OCI-LY3 (cell line): ENCODE results near the gene ILF3.

ENCODE experiments used
- H2AFZ ChIP-seq: fragments of 200-600, 300-600 bp; shearing (Covaris generic); 2 replicates; pipeline ENCODE4 v1.6.0; 2014; ENCODE audit warnings: antibody characterized with exemption, low read depth, low read length
- H3K27ac ChIP-seq: fragments of 200-600, 300-600 bp; sonication (generic); 2 replicates; pipeline ENCODE4 v1.5.1; 2014; ENCODE audit warnings: mild to moderate bottlenecking, low read length, moderate library complexity, mixed read lengths
- H3K27me3 ChIP-seq: fragments of 200-600, 300-600 bp; sonication (generic); 2 replicates; pipeline ENCODE4 v1.6.1; 2014; ENCODE audit warnings: low read depth, low read length, mixed read lengths
- H3K36me3 ChIP-seq: fragments of 200-600, 300-600 bp; sonication (generic); replicated peaks from 2 replicates; pipeline ENCODE3; 2014; ENCODE audit warnings: low read depth, low read length, mixed read lengths
- H3K4me1 ChIP-seq: fragments of 300-600, 200-600 bp; sonication (generic); 2 replicates; pipeline ENCODE4 v1.6.1; 2014; ENCODE audit warnings: low read length, mixed read lengths
- H3K4me2 ChIP-seq: fragments of 200-600, 300-600 bp; sonication (generic); 2 replicates; pipeline ENCODE4 v1.6.1; 2014; ENCODE audit warnings: low read length, mixed read lengths
- H3K4me3 ChIP-seq: fragments of 300-600, 200-600 bp; sonication (generic); 2 replicates; pipeline ENCODE4 v1.5.1; 2014; ENCODE audit warnings: antibody characterized with exemption, mild to moderate bottlenecking, low read length, moderate library complexity
- H3K79me2 ChIP-seq: fragments of 300-600, 200-600 bp; shearing (Covaris generic); 2 replicates; pipeline ENCODE4 v1.6.1; 2014; ENCODE audit warnings: mild to moderate bottlenecking, low read length, mixed read lengths
- H3K9ac ChIP-seq: fragments of 300-600, 200-600 bp; shearing (Covaris generic); 2 replicates; pipeline ENCODE4 v1.6.0; 2014; ENCODE audit warnings: mild to moderate bottlenecking, low read length, moderate library complexity
- H3K9me3 ChIP-seq: fragments of 200-600, 300-600 bp; shearing (Covaris generic); 2 replicates; pipeline ENCODE4 v1.6.1; 2014; ENCODE audit warnings: low read length, mixed read lengths; ENCODE audit not compliant: insufficient read depth
- H4K20me1 ChIP-seq: fragments of 200-600, 300-600 bp; sonication (generic); 2 replicates; pipeline ENCODE4 v1.6.1; 2016; ENCODE audit warnings: low read length, mixed read lengths; ENCODE audit not compliant: insufficient read depth
- CTCF ChIP-seq: fragments of 200-600, 300-600 bp; sonication (generic); IDR thresholded peaks from 2 replicates; pipeline ENCODE4 v1.5.1; 2014; ENCODE audit warnings: antibody characterized with exemption, low read length, low read depth
- EZH2phosphoT487 ChIP-seq: fragments of 200-600 bp; shearing (Covaris generic); IDR thresholded peaks from 2 replicates; pipeline ENCODE4 v1.6.1; 2018; ENCODE audit warnings: antibody characterized with exemption, mixed run types, low read depth

The ILF3 gene

DNA sequence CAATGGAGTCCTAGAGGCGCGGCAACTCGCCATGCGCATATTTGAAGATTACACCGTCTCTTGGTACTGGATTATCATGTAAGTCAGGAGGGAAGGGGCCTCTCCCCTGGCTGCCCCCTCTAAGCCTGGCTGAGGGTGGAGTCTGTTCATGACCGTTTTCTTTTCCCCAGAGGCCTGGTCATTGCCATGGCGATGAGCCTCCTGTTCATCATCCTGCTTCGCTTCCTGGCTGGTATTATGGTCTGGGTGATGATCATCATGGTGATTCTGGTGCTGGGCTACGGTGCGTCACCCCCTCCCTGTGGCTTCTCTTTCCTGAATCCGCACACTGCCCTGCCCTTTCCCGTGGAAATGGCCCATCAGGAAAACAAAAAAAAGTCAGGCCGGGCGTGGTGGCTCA, 22.3 kb upstream of the ILF3 start:
- no peak overlapping the region for H3K4me2 ChIP-seq
- no peak overlapping the region for H2AFZ ChIP-seq
- no peak overlapping the region for H3K9ac ChIP-seq
- no peaks in the 10 kb centered on the region for H3K9me3 ChIP-seq
- H3K4me3 ChIP-seq = no peak overlapping the region
- H3K4me1 ChIP-seq = peaks cover 5% of the 10 kb centered on the region
- TF ChIP-seq CTCF = no peak
- TF ChIP-seq EZH2phosphoT487 = no peak
- peaks cover 29% of the 10 kb centered on the region for H3K36me3 ChIP-seq
- H3K27me3 ChIP-seq = no peaks in the 10 kb centered on the region
- no peak overlapping the region for H3K27ac ChIP-seq
- H4K20me1 ChIP-seq = 0 out of 2 replicates have a peak, but pooled peaks cover 2% of the 10 kb centered on the region
- no peaks in the 10 kb centered on the region for H3K79me2 ChIP-seq

DNA sequence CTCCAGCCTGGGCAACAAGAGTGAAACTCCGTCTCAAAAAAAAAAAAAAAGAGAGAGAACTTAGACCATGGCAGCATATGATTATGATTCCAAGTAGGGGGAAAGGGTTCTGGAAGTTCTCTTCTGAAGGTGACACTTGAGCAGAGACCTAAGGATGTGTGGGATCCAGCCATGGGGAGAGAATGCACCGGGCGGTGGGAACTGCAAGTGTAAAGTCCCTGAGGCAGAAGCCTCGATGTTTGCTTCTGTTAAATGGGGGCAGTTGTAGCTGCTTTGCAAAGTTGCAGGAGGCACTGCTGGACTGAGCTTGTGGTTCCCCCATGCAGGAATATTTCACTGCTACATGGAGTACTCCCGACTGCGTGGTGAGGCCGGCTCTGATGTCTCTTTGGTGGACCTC, 19.7 kb upstream of the ILF3 start:
- no peaks in the 10 kb centered on the region for H3K9me3 ChIP-seq
- H3K9ac ChIP-seq = no peak overlapping the region
- peaks cover 11% of the 10 kb centered on the region for H3K4me1 ChIP-seq
- H3K27ac ChIP-seq = no peak overlapping the region
- H2AFZ ChIP-seq = no peak overlapping the region
- H3K4me2 ChIP-seq = no peak overlapping the region
- H3K27me3 ChIP-seq = no peaks in the 10 kb centered on the region
- H4K20me1 ChIP-seq = 0 out of 2 replicates have a peak, but pooled peaks cover 5% of the 10 kb centered on the region
- H3K79me2 ChIP-seq = no peaks in the 10 kb centered on the region
- peaks cover 42% of the 10 kb centered on the region for H3K36me3 ChIP-seq
- TF ChIP-seq EZH2phosphoT487 (no peak), CTCF (no peak)
- H3K4me3 ChIP-seq = no peak overlapping the region

- Histone ChIP-seq H3K9ac (no peak overlapping the region), H3K4me1 (peaks cover 16% of the 10 kb centered on the region), H3K36me3 (peaks cover 42% of the 10 kb centered on the region)
These were observed 19.2 kb upstream of the ILF3 start for GRCh38 chr19:10634963-10635362.

DNA sequence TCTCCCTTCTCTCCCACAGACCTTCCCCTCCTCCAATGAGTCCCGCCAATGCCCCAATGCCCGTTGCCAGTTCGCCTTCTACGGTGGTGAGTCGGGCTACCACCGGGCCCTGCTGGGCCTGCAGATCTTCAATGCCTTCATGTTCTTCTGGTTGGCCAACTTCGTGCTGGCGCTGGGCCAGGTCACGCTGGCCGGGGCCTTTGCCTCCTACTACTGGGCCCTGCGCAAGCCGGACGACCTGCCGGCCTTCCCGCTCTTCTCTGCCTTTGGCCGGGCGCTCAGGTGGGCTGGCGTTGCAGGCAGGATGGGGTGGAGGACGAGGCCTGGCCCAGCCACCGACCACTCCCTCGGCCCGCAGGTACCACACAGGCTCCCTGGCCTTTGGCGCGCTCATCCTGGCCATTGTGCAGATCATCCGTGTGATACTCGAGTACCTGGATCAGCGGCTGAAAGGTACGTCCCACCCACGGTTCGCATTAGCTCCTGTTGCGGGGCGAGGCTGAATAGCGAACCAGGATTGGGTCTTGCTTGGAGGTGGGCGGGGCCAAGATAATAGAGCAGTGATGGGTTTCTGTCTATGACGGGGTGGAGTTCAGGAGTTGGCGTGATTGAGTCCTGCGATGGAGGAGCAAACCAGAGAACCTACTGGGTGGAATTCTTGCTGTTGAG, 17.7 kb upstream of the ILF3 start:
- H3K4me2 ChIP-seq = no peak overlapping the region
- H3K4me3 ChIP-seq = no peak overlapping the region
- H3K9me3 ChIP-seq = no peaks in the 10 kb centered on the region
- H4K20me1 ChIP-seq = peaks cover 10% of the 10 kb centered on the region; the same call in 1 of the 2 replicates
- H3K27me3 ChIP-seq = no peaks in the 10 kb centered on the region
- H3K9ac ChIP-seq = no peak overlapping the region
- no peaks in the 10 kb centered on the region for H3K79me2 ChIP-seq
- no peak for TF ChIP-seq CTCF
- TF ChIP-seq EZH2phosphoT487 = no peak
- H3K4me1 ChIP-seq = peaks cover 23% of the 10 kb centered on the region
- peaks cover 38% of the 10 kb centered on the region for H3K36me3 ChIP-seq
- H2AFZ ChIP-seq = no peak overlapping the region
- no peak overlapping the region for H3K27ac ChIP-seq

More at GRCh38 chr19:10634963-10635362, 19.2 kb upstream of the ILF3 start:
- Histone ChIP-seq H2AFZ (no peak overlapping the region), H4K20me1 (0 out of 2 replicates have a peak, but pooled peaks cover 5% of the 10 kb centered on the region), H3K4me2 (no peak overlapping the region), H3K4me3 (no peak overlapping the region), H3K9me3 (no peaks in the 10 kb centered on the region), H3K27me3 (no peaks in the 10 kb centered on the region), H3K27ac (no peak overlapping the region), H3K79me2 (no peaks in the 10 kb centered on the region)
- TF ChIP-seq CTCF (no peak), EZH2phosphoT487 (no peak)
